HUES64 (cell line): ENCODE data around the gene CDK6.

ENCODE experiments used
- H3K27ac ChIP-seq: 2 replicates; pipeline ENCODE4 v1.7.0; 2013; ENCODE audit warnings: low read depth, low read length, inconsistent platforms
- H3K27me3 ChIP-seq: 2 replicates; pipeline ENCODE4 v1.6.1; 2013; ENCODE audit warnings: mild to moderate bottlenecking, low read length; ENCODE audit not compliant: insufficient read depth
- H3K36me3 ChIP-seq: 2 replicates; pipeline ENCODE4 v1.6.1; 2013; ENCODE audit warnings: mild to moderate bottlenecking, low read length; ENCODE audit not compliant: insufficient read depth
- H3K4me1 ChIP-seq: 2 replicates; pipeline ENCODE4 v1.6.1; 2013; ENCODE audit warnings: mild to moderate bottlenecking, low read length, moderate library complexity; ENCODE audit not compliant: insufficient read depth
- H3K4me3 ChIP-seq: 2 replicates; pipeline ENCODE4 v1.5.1; 2013; ENCODE audit warnings: mild to moderate bottlenecking, low read length, moderate library complexity
- H3K9ac ChIP-seq: 2 replicates; pipeline ENCODE4 v1.6.1; 2013; ENCODE audit warnings: mild to moderate bottlenecking, low read depth, low read length
- H3K9me3 ChIP-seq: 2 replicates; pipeline ENCODE4 v1.6.1; 2013; ENCODE audit warnings: low read depth, low read length; ENCODE audit not compliant: insufficient read depth
- WGBS: fragments of 150-250, 120-280 bp; methylation state at CpG from one replicate; pipeline ENCODE4 v1.1.7; 2013; ENCODE audit warnings: missing lambda C conversion rate; 5-methylcytosine and 5-hydroxymethylcytosine counted together

CDK6 gene

GRCh38 chr7:92730808-92731207, 105.6 kb downstream of the CDK6 start:
- no peak overlapping the region for H3K9ac ChIP-seq
- H3K36me3 ChIP-seq = no peaks in the 10 kb centered on the region
- H3K4me3 ChIP-seq = no peak overlapping the region
- 98% methylated on average over 3 of the region's 3 CpGs for whole genome bisulfite sequencing
- no peak overlapping the region for H3K27ac ChIP-seq
- no peaks in the 10 kb centered on the region for H3K27me3 ChIP-seq
- H3K4me1 ChIP-seq = no peaks in the 10 kb centered on the region
- no peaks in the 10 kb centered on the region for H3K9me3 ChIP-seq

GRCh38 chr7:92729751-92730150, 106.6 kb downstream of the CDK6 start:
- H3K4me3 ChIP-seq = no peak overlapping the region
- H3K9me3 ChIP-seq = no peaks in the 10 kb centered on the region
- no peak overlapping the region for H3K9ac ChIP-seq
- no peaks in the 10 kb centered on the region; the same call in 1 of the 2 replicates for H3K36me3 ChIP-seq
- H3K27me3 ChIP-seq = peaks cover 5% of the 10 kb centered on the region; the same call in 1 of the 2 replicates
- WGBS = 94% methylated on average over 2 of the region's 2 CpGs
- H3K4me1 ChIP-seq = peaks cover 5% of the 10 kb centered on the region
- H3K27ac ChIP-seq = no peak overlapping the region

GRCh38 chr7:92729172-92729571, 107.2 kb downstream of the CDK6 start:
- 93% methylated on average over 7 of the region's 7 CpGs for WGBS

GRCh38 chr7:92727755-92728154, 108.6 kb downstream of the CDK6 start:
- no peak overlapping the region for H3K27ac ChIP-seq
- H3K27me3 ChIP-seq = peaks cover 5% of the 10 kb centered on the region; the same call in 1 of the 2 replicates
- H3K9me3 ChIP-seq = no peaks in the 10 kb centered on the region
- no peak overlapping the region for H3K9ac ChIP-seq
- no CpG with 5 or more reads among the region's 1 CpG for WGBS
- no peaks in the 10 kb centered on the region; the same call in 1 of the 2 replicates for H3K36me3 ChIP-seq
- peaks cover 22% of the 10 kb centered on the region for H3K4me1 ChIP-seq
- H3K4me3 ChIP-seq = no peak overlapping the region

More at GRCh38 chr7:92729172-92729571, 107.2 kb downstream of the CDK6 start:
- no peak overlapping the region for H3K27ac ChIP-seq
- H3K9ac ChIP-seq = no peak overlapping the region
- no peak overlapping the region for H3K4me3 ChIP-seq
- H3K9me3 ChIP-seq = no peaks in the 10 kb centered on the region
- no peaks in the 10 kb centered on the region; the same call in 1 of the 2 replicates for H3K36me3 ChIP-seq
- peaks cover 5% of the 10 kb centered on the region; the same call in 1 of the 2 replicates for H3K27me3 ChIP-seq
- H3K4me1 ChIP-seq = peaks cover 11% of the 10 kb centered on the region

- Histone ChIP-seq H3K9ac (no peak overlapping the region), H3K4me3 (no peak overlapping the region), H3K4me1 (peaks cover 22% of the 10 kb centered on the region), H3K36me3 (no peaks in the 10 kb centered on the region; the same call in 1 of the 2 replicates), H3K27ac (no peak overlapping the region), H3K27me3 (peaks cover 5% of the 10 kb centered on the region; the same call in 1 of the 2 replicates), H3K9me3 (no peaks in the 10 kb centered on the region)
- 93% methylated on average over 14 of the region's 14 CpGs for WGBS
These were observed 111.0 kb downstream of the CDK6 start for GRCh38 chr7:92725161-92725925.

- Histone ChIP-seq H3K4me1 (peaks cover 22% of the 10 kb centered on the region), H3K9me3 (no peaks in the 10 kb centered on the region), H3K9ac (0 out of 2 replicates have a peak overlapping the region, but pooled peaks have one; percentile 21), H3K27ac (peak overlapping the region; percentile 63; the same call in 1 of the 2 replicates), H3K27me3 (peaks cover 5% of the 10 kb centered on the region; the same call in 1 of the 2 replicates), H3K4me3 (no peak overlapping the region), H3K36me3 (no peaks in the 10 kb centered on the region; the same call in 1 of the 2 replicates)
- WGBS = 10% methylated on average over 4 of the region's 5 CpGs
These were observed 112.4 kb downstream of the CDK6 start for GRCh38 chr7:92723943-92724342.

- Histone ChIP-seq H3K36me3 (no peaks in the 10 kb centered on the region; the same call in 1 of the 2 replicates), H3K9ac (no peak overlapping the region), H3K27ac (no peak overlapping the region), H3K4me1 (peaks cover 22% of the 10 kb centered on the region), H3K27me3 (peaks cover 5% of the 10 kb centered on the region; the same call in 1 of the 2 replicates), H3K9me3 (no peaks in the 10 kb centered on the region), H3K4me3 (no peak overlapping the region)
- no CpG with 5 or more reads among the region's 2 CpGs for WGBS
These were observed 113.2 kb downstream of the CDK6 start for GRCh38 chr7:92723205-92723604.

- Histone ChIP-seq H3K4me3 (no peak overlapping the region), H3K4me1 (peaks cover 22% of the 10 kb centered on the region), H3K27ac (no peak overlapping the region), H3K36me3 (no peaks in the 10 kb centered on the region; the same call in 1 of the 2 replicates), H3K9ac (no peak overlapping the region), H3K27me3 (peaks cover 5% of the 10 kb centered on the region; the same call in 1 of the 2 replicates), H3K9me3 (no peaks in the 10 kb centered on the region)
- WGBS = 100% methylated on average over 1 of the region's 1 CpG
These were observed 113.8 kb downstream of the CDK6 start for GRCh38 chr7:92722541-92722940.

- peaks cover 22% of the 10 kb centered on the region for H3K4me1 ChIP-seq
- no peaks in the 10 kb centered on the region for H3K9me3 ChIP-seq
- no peaks in the 10 kb centered on the region; the same call in 1 of the 2 replicates for H3K36me3 ChIP-seq
- peaks cover 5% of the 10 kb centered on the region; the same call in 1 of the 2 replicates for H3K27me3 ChIP-seq
- H3K27ac ChIP-seq = no peak overlapping the region
- H3K4me3 ChIP-seq = no peak overlapping the region
- 98% methylated on average over 4 of the region's 4 CpGs for WGBS
- H3K9ac ChIP-seq = no peak overlapping the region
These were observed 115.6 kb downstream of the CDK6 start for GRCh38 chr7:92720604-92721350.

- WGBS = 95% methylated on average over 18 of the region's 18 CpGs
- H3K9ac ChIP-seq = no peak overlapping the region
- H3K9me3 ChIP-seq = no peaks in the 10 kb centered on the region
- 0 out of 2 replicates have a peak, but pooled peaks cover under 1% of the 10 kb centered on the region for H3K4me1 ChIP-seq
- no peaks in the 10 kb centered on the region for H3K27me3 ChIP-seq
- no peak overlapping the region for H3K4me3 ChIP-seq
- no peak overlapping the region for H3K27ac ChIP-seq
- no peaks in the 10 kb centered on the region for H3K36me3 ChIP-seq
These were observed 118.2 kb downstream of the CDK6 start for GRCh38 chr7:92717993-92718716.
